Uterus (tissue), 4 donors: Measurements from ENCODE around the gene TM4SF1. TPM values are rescaled to one million over a fixed set of nuclear protein-coding genes. Genes with fewer than 3 reads are reported as not detected.

Experiments
- DNase-seq, 2 donors: peaks; one replicate each; pipeline ENCODE4 v3.0.0-alpha.2; 2019 to 2020
- H3K27ac ChIP-seq, 2 donors: fragments of 200-600 bp; sonication (generic); 1 replicate in 1 of 2; 2 replicates in 1 of 2; pipeline ENCODE4 v1.5.1; 2016 to 2018
- H3K27me3 ChIP-seq, 2 donors: fragments of 200-600 bp; sonication (generic); one replicate each; pipeline ENCODE4 v1.5.1; 2018 to 2019; ENCODE audit warnings: control low read depth in 1 of 2
- H3K36me3 ChIP-seq, 2 donors: fragments of 200-600 bp; sonication (generic); one replicate each; pipeline ENCODE4 v1.5.1; 2019; ENCODE audit warnings: control low read depth in 1 of 2
- H3K4me1 ChIP-seq, 2 donors: fragments of 200-600 bp; sonication (generic); one replicate each; pipeline ENCODE4 v1.5.1; 2018 to 2019; ENCODE audit warnings: control low read depth in 1 of 2
- H3K4me3 ChIP-seq, 2 donors: fragments of 200-600 bp; sonication (generic); 1 replicate in 1 of 2; 2 replicates in 1 of 2; pipeline ENCODE4 v1.5.1; 2018 to 2019; ENCODE audit warnings: mild to moderate bottlenecking in 1 of 2
- H3K9me3 ChIP-seq, 2 donors: fragments of 200-600 bp; sonication (generic); one replicate each; pipeline ENCODE4 v1.5.1; 2019; ENCODE audit warnings: control low read depth in 1 of 2
- CTCF ChIP-seq, 4 experiments: fragments of 200-600 bp in 2 of 4; fragments of 450-650 bp in 2 of 4; sonication (generic) in 2 of 4; IDR thresholded peaks; one replicate each; pipeline ENCODE4 v1.5.1; 2016 to 2019; ENCODE audit warnings: antibody characterized with exemption in 4 of 4, mild to moderate bottlenecking in 2 of 4, moderate library complexity in 1 of 4
- POLR2A ChIP-seq, 2 donors: fragments of 450-650 bp; IDR thresholded peaks; one replicate each; pipeline ENCODE4 v1.6.1; 2016; ENCODE audit warnings: antibody characterized with exemption in 2 of 2, mild to moderate bottlenecking in 1 of 2, moderate library complexity in 1 of 2
- intact Hi-C: fragments of 100-400 bp; cut with DNase I; formaldehyde crosslinking; loops from one replicate; pipeline ENCODE4 v1.15.1; 2023; ENCODE audit warnings: low total_unique reads
- total RNA-seq, 4 donors: library from RNA; depleted of rRNA in 3 of 4; stranded (reverse); fragments of >200 nt in 3 of 4; gene quantifications; one replicate each; pipeline versions ENCODE4 v1.1.0 to v1.2.4, GENCODE V29; 2014 to 2023
- donor health status: DM: yes; HTN: yes; CAD: no.

TM4SF1 gene
- total RNA-seq, 4 donors from 2014 or later: 102 to 118 (median 113) TPM

GRCh38 chr3:149385617-149386298 lies 8.3 kb upstream of the TM4SF1 start:
- Histone ChIP-seq H3K4me3 (no peak overlapping the region), H3K9me3 (no peaks in the 10 kb centered on the region), H3K27me3 (no peaks in the 10 kb centered on the region), H3K36me3 (no peaks in the 10 kb centered on the region), H3K4me1 (peaks cover 0 to 11% of the 10 kb centered on the region in 2 donors), H3K27ac (peak overlapping the region; percentile 80 to 86)
- DNase-seq: no peak
- intact Hi-C loops: no loop called here
- no peak for TF ChIP-seq POLR2A (IDR thresholded peaks at IDR 0.05)
- TF ChIP-seq CTCF (IDR thresholded peaks at IDR 0.05): no peak

DNA sequence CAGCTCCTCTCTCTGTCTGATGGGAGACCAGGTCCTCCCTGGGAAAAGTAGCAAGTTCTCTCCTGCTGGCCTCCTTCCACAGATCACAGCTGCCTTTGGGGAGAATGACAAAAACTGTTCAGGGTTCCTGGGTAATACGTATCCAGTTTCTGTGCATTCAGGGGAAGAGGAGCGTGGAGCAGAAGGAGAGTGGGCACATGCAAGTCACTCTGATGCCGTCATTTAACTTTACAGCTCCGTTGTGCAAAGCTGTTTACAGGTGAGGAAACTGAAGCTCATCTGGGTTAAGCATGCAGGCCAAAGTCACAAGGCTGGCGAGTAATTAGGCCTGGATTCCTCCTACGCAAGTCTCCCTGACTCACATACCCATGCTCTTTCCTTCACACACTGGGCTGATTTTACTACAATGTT lies 7.5 kb upstream of the TM4SF1 start:
- no peak for TF ChIP-seq CTCF (IDR thresholded peaks at IDR 0.05)
- no peak for TF ChIP-seq POLR2A (IDR thresholded peaks at IDR 0.05)
- intact Hi-C loops: no loop called here
- Histone ChIP-seq H3K9me3 (no peaks in the 10 kb centered on the region), H3K27ac (peak overlapping the region; percentile 80 to 86), H3K4me3 (no peak overlapping the region), H3K27me3 (no peaks in the 10 kb centered on the region), H3K36me3 (no peaks in the 10 kb centered on the region), H3K4me1 (peaks cover 0 to 11% of the 10 kb centered on the region in 2 donors)
- DNase-seq: peak; percentile 27 to 61

DNA sequence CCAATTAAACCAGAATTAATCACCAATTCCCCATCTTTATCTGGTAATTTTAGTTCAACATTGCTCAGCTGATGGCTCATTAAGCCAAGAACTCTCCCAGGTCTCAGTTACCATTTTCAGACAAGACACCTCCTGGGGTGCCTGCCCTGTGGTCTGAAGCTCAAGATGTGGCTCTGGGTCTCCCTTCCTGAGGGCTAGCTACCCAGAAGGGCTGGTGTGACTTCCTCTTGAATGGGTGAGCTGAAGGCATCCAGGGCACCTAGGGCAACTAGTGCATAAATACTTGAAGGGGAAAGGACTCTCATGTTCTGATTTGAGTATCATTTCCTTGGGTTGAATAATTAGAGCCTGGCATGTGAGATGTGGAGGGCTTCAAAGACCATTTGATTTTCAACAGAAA lies 6.7 kb upstream of the TM4SF1 start:
- Histone ChIP-seq H3K27me3 (no peaks in the 10 kb centered on the region), H3K4me3 (no peak overlapping the region), H3K36me3 (no peaks in the 10 kb centered on the region), H3K4me1 (peaks cover 0 to 11% of the 10 kb centered on the region in 2 donors), H3K9me3 (no peaks in the 10 kb centered on the region), H3K27ac (peak overlapping the region; percentile 80 to 86)
- no peak for DNase-seq
- TF ChIP-seq CTCF (IDR thresholded peaks at IDR 0.05): no peak
- no peak for TF ChIP-seq POLR2A (IDR thresholded peaks at IDR 0.05)
- intact Hi-C loops: no loop called here

DNA sequence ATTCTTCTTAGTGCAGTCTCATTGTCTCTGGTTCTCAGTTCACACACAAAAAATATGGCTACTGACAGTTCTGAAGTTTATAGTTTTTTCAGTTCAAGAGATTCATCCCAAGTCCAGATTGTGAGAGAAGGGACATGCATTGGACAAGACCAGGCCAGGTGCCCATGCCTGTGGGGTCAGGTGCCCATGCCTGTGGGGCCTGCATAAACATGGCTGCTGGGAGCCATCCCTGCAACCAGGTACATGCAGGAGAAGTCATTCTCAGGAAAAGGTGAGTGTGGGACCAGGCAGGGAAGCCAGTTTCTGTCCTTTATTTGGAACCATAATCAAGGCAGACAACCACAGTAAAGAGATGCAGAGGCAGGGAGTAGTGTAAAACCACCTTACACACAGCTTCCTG lies 6.3 kb upstream of the TM4SF1 start:
- H3K4me1 ChIP-seq: peaks cover 0 to 11% of the 10 kb centered on the region in 2 donors
- H3K36me3 ChIP-seq: no peaks in the 10 kb centered on the region
- TF ChIP-seq POLR2A (IDR thresholded peaks at IDR 0.05) (no peak), CTCF (IDR thresholded peaks at IDR 0.05) (no peak)
- no peaks in the 10 kb centered on the region for H3K9me3 ChIP-seq
- H3K4me3 ChIP-seq: no peak overlapping the region
- no peak for DNase-seq
- no peak overlapping the region for H3K27ac ChIP-seq
- H3K27me3 ChIP-seq: no peaks in the 10 kb centered on the region
- intact Hi-C loops: no loop called here

GRCh38 chr3:149382518-149382917 lies 5.1 kb upstream of the TM4SF1 start:
- no peak for DNase-seq
- Histone ChIP-seq H3K4me3 (no peak overlapping the region), H3K4me1 (peaks cover 0 to 11% of the 10 kb centered on the region in 2 donors), H3K27me3 (no peaks in the 10 kb centered on the region), H3K9me3 (no peaks in the 10 kb centered on the region), H3K36me3 (no peaks in the 10 kb centered on the region), H3K27ac (peak overlapping the region; percentile 61 to 66)
- no peak for TF ChIP-seq CTCF (IDR thresholded peaks at IDR 0.05)
- TF ChIP-seq POLR2A (IDR thresholded peaks at IDR 0.05): no peak
- intact Hi-C loops: no loop called here
